Peyer's patch (tissue), 4 donors: Measurements from ENCODE around the gene MYO3A. TPM values are rescaled to one million over a fixed set of nuclear protein-coding genes. Genes with fewer than 3 reads are reported as not detected.

ENCODE experiments used
- DNase-seq, 3 donors: peaks; one replicate each; pipeline ENCODE4 v3.0.0-alpha.2; 2017 to 2019
- H3K27ac ChIP-seq, 4 donors: fragments of 200-600 bp; sonication (generic); one replicate each; pipeline ENCODE4 v1.5.1; 2016 to 2019
- H3K27me3 ChIP-seq, 2 donors: fragments of 200-600 bp; sonication (generic); one replicate each; pipeline ENCODE4 v1.5.1; 2019
- H3K36me3 ChIP-seq, 3 donors: fragments of 200-600 bp; sonication (generic); one replicate each; pipeline ENCODE4 v1.5.1; 2016 to 2019
- H3K4me1 ChIP-seq, 4 donors: fragments of 200-600 bp; sonication (generic); one replicate each; pipeline ENCODE4 v1.5.1; 2016 to 2019
- H3K4me3 ChIP-seq, 4 donors: fragments of 200-600 bp; sonication (generic); 1 replicate in 3 of 4; 2 replicates in 1 of 4; pipeline ENCODE4 v1.5.1; 2016 to 2019; ENCODE audit warnings: mild to moderate bottlenecking in 1 of 4
- H3K9me3 ChIP-seq, 4 donors: fragments of 200-600 bp; sonication (generic); one replicate each; pipeline ENCODE4 v1.5.1; 2016 to 2019; ENCODE audit warnings: mild to moderate bottlenecking in 1 of 4
- CTCF ChIP-seq, 6 experiments: fragments of 450-650 bp in 4 of 6; fragments of 200-600 bp in 2 of 6; sonication (generic) in 1 of 6; IDR thresholded peaks; one replicate each; pipeline ENCODE4 v1.5.1; 2017 to 2019; ENCODE audit warnings: antibody characterized with exemption in 6 of 6, mild to moderate bottlenecking in 3 of 6, moderate library complexity in 1 of 6
- POLR2A ChIP-seq, 2 donors: fragments of 450-650 bp; IDR thresholded peaks; one replicate each; pipeline ENCODE4 v1.5.1; 2017; ENCODE audit warnings: antibody characterized with exemption in 2 of 2, mild to moderate bottlenecking in 2 of 2, moderate library complexity in 2 of 2
- total RNA-seq, 4 donors: library from RNA; depleted of rRNA; stranded (reverse); fragments of >200 nt; gene quantifications; one replicate each; pipeline ENCODE4 v1.1.0, GENCODE V29; 2016

The MYO3A gene
- total RNA-seq, 4 donors from 2014 or later = 0.13 to 1.7 TPM; not detected in 2

- DNase-seq = no peak
- Histone ChIP-seq H3K4me3 (no peak overlapping the region), H3K27me3 (no peaks in the 10 kb centered on the region), H3K27ac (no peak overlapping the region), H3K36me3 (no peaks in the 10 kb centered on the region), H3K4me1 (no peaks in the 10 kb centered on the region), H3K9me3 (no peaks in the 10 kb centered on the region)
- TF ChIP-seq POLR2A (IDR thresholded peaks at IDR 0.05) (no peak), CTCF (IDR thresholded peaks at IDR 0.05) (no peak)
These were observed 235.4 kb downstream of the MYO3A start for GRCh38 chr10:26169466-26169865.

- H3K4me1 ChIP-seq = no peaks in the 10 kb centered on the region
- H3K9me3 ChIP-seq = no peaks in the 10 kb centered on the region
- no peaks in the 10 kb centered on the region for H3K36me3 ChIP-seq
- no peaks in the 10 kb centered on the region for H3K27me3 ChIP-seq
- no peak overlapping the region for H3K27ac ChIP-seq
- no peak for DNase-seq
- H3K4me3 ChIP-seq = no peak overlapping the region
- TF ChIP-seq POLR2A (IDR thresholded peaks at IDR 0.05) (no peak), CTCF (IDR thresholded peaks at IDR 0.05) (no peak)
These were observed 238.1 kb downstream of the MYO3A start for GRCh38 chr10:26172131-26172530.

- H3K4me1 ChIP-seq = no peaks in the 10 kb centered on the region
- no peaks in the 10 kb centered on the region for H3K36me3 ChIP-seq
- no peaks in the 10 kb centered on the region for H3K27me3 ChIP-seq
- no peak overlapping the region for H3K4me3 ChIP-seq
- no peak for DNase-seq
- TF ChIP-seq POLR2A (IDR thresholded peaks at IDR 0.05) = no peak
- no peak for TF ChIP-seq CTCF (IDR thresholded peaks at IDR 0.05)
- H3K9me3 ChIP-seq = no peaks in the 10 kb centered on the region
- no peak overlapping the region for H3K27ac ChIP-seq
These were observed 239.8 kb downstream of the MYO3A start for GRCh38 chr10:26173837-26174236.

GRCh38 chr10:26177341-26177740 lies 243.3 kb downstream of the MYO3A start:
- H3K27me3 ChIP-seq = no peaks in the 10 kb centered on the region
- H3K9me3 ChIP-seq = no peaks in the 10 kb centered on the region
- TF ChIP-seq POLR2A (IDR thresholded peaks at IDR 0.05) (no peak), CTCF (IDR thresholded peaks at IDR 0.05) (no peak)
- H3K4me1 ChIP-seq = no peaks in the 10 kb centered on the region
- no peak for DNase-seq
- no peak overlapping the region for H3K4me3 ChIP-seq
- H3K27ac ChIP-seq = no peak overlapping the region
- H3K36me3 ChIP-seq = no peaks in the 10 kb centered on the region

GRCh38 chr10:26194275-26194674 lies 260.2 kb downstream of the MYO3A start:
- no peak for DNase-seq
- H3K4me3 ChIP-seq = no peak overlapping the region
- no peaks in the 10 kb centered on the region for H3K4me1 ChIP-seq
- H3K27ac ChIP-seq = no peak overlapping the region
- no peaks in the 10 kb centered on the region for H3K36me3 ChIP-seq
- no peak for TF ChIP-seq CTCF (IDR thresholded peaks at IDR 0.05)
- no peak for TF ChIP-seq POLR2A (IDR thresholded peaks at IDR 0.05)
- H3K27me3 ChIP-seq = no peaks in the 10 kb centered on the region
- H3K9me3 ChIP-seq = no peaks in the 10 kb centered on the region

GRCh38 chr10:26197248-26197647 lies 263.2 kb downstream of the MYO3A start:
- H3K9me3 ChIP-seq = no peaks in the 10 kb centered on the region
- no peak for DNase-seq
- no peak overlapping the region for H3K4me3 ChIP-seq
- H3K27me3 ChIP-seq = no peaks in the 10 kb centered on the region
- H3K27ac ChIP-seq = no peak overlapping the region
- no peak for TF ChIP-seq CTCF (IDR thresholded peaks at IDR 0.05)
- TF ChIP-seq POLR2A (IDR thresholded peaks at IDR 0.05) = no peak
- H3K36me3 ChIP-seq = no peaks in the 10 kb centered on the region
- no peaks in the 10 kb centered on the region for H3K4me1 ChIP-seq
